ENCODE data around the gene ITFG1. TPM values are rescaled to one million over a fixed set of nuclear protein-coding genes. Genes with fewer than 3 reads are reported as not detected.

ITFG1 gene
- total and polyA plus RNA-seq, 2 of the 13 experiments (the other 11 are each of a cell fraction or from before 2014, with no cell fraction given), result 74.5 to 150 TPM

DNA sequence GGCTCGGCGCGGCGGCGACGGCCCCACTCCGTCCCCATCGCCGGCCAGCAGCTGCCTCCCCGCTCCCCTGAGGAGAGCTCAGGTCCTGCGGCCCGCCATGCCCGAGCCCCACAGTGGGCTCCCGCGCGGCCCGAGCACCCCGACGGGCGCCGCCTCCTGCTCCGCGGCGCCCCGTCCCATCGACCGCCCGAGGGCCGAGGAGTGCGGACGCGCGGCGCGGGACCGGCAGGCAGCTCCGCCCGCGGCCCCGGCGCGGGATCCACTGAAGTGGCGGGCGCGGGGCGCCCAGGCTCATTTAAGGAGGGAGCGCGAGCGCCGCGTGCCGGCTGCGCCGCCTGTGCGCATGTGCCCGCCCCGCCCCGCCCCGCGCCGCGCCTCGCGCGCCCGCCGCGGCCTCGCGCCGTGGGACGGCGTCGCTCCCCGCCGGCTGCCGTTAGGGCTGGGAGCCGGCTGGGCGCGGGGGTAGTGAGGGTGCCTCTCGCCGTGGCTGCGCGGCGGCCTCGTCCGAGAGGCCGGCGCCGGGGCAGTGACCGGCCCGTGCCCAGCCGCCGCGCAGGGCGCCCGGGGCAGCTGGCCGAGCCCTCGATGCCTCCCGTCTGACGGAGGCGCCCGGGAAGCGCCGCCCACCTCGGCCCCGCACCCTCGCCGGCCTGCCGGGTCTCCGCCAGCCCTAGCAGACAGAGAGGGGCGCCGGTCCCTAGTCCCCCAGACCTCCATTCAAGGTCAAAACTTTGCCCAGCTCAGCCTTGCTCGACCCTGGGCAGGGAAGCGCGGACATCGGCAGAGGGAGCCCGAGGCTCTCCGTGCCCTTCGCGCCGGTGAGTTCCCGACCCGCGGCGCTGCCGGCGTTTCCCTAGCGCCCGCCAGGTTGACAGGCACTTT, 316.9 kb downstream of the ITFG1 start, which contains the start of gene NETO2 (continued):
- TF ChIP-seq ZSCAN29 (CRISPR knock-in tag; conservative IDR thresholded peaks at IDR 0.05) (peak; percentile 64; the same call in 1 of the 2 replicates), ZMYM2 (CRISPR knock-in tag; IDR thresholded peaks at IDR 0.05) (no peak), KDM2A (CRISPR knock-in tag; IDR thresholded peaks at IDR 0.05; ENCODE audit: borderline replicate concordance, low read depth) (peak; percentile 92; the same call in 1 of the 2 replicates), PHF21A (CRISPR knock-in tag; IDR thresholded peaks at IDR 0.05) (peak; percentile 55; the same call in 1 of the 2 replicates), ATM (IDR thresholded peaks at IDR 0.05; ENCODE audit: borderline replicate concordance) (no peak), SP5 (CRISPR knock-in tag; IDR thresholded peaks at IDR 0.05; ENCODE audit: borderline replicate concordance, low read depth) (no peak), HDAC2 (CRISPR knock-in tag; IDR thresholded peaks at IDR 0.05) (0 out of 2 replicates have a peak, but pooled peaks have one; percentile 45), ZNF430 (CRISPR knock-in tag; IDR thresholded peaks at IDR 0.05) (peak; percentile 69; the same call in 1 of the 2 replicates), CHD2 (IDR thresholded peaks at IDR 0.05; ENCODE audit: low read depth, low read length) (no peak), ZNF644 (CRISPR knock-in tag; IDR thresholded peaks at IDR 0.05; ENCODE audit: low read depth) (no peak), ZNF549 (CRISPR knock-in tag; IDR thresholded peaks at IDR 0.05) (no peak), ZNF589 (CRISPR knock-in tag; conservative IDR thresholded peaks at IDR 0.05) (0 out of 2 replicates have a peak, but pooled peaks have one; percentile 3), RXRA (CRISPR knock-in tag; IDR thresholded peaks at IDR 0.05) (peak; percentile 66), SP1 (IDR thresholded peaks at IDR 0.05) (no peak), SP1 (CRISPR knock-in tag; IDR thresholded peaks at IDR 0.05) (no peak), ZNF564 (CRISPR knock-in tag; IDR thresholded peaks at IDR 0.05) (no peak), ZNF781 (CRISPR knock-in tag; IDR thresholded peaks at IDR 0.05; ENCODE audit: borderline replicate concordance, not compliant biosample characterization) (no peak), FOXK2 (IDR thresholded peaks at IDR 0.05) (no peak), RFX5 (IDR thresholded peaks at IDR 0.05; ENCODE audit: low read depth, low read length) (no peak), ZEB1 (IDR thresholded peaks at IDR 0.05; ENCODE audit: insufficient replicate concordance, low read depth) (no peak)
- TF ChIP-seq, protein P1, sequence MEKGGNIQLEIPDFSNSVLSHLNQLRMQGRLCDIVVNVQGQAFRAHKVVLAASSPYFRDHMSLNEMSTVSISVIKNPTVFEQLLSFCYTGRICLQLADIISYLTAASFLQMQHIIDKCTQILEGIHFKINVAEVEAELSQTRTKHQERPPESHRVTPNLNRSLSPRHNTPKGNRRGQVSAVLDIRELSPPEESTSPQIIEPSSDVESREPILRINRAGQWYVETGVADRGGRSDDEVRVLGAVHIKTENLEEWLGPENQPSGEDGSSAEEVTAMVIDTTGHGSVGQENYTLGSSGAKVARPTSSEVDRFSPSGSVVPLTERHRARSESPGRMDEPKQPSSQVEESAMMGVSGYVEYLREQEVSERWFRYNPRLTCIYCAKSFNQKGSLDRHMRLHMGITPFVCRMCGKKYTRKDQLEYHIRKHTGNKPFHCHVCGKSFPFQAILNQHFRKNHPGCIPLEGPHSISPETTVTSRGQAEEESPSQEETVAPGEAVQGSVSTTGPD (CRISPR knock-in tag; IDR thresholded peaks at IDR 0.05), result no peak
- TF ChIP-seq, protein P2, sequence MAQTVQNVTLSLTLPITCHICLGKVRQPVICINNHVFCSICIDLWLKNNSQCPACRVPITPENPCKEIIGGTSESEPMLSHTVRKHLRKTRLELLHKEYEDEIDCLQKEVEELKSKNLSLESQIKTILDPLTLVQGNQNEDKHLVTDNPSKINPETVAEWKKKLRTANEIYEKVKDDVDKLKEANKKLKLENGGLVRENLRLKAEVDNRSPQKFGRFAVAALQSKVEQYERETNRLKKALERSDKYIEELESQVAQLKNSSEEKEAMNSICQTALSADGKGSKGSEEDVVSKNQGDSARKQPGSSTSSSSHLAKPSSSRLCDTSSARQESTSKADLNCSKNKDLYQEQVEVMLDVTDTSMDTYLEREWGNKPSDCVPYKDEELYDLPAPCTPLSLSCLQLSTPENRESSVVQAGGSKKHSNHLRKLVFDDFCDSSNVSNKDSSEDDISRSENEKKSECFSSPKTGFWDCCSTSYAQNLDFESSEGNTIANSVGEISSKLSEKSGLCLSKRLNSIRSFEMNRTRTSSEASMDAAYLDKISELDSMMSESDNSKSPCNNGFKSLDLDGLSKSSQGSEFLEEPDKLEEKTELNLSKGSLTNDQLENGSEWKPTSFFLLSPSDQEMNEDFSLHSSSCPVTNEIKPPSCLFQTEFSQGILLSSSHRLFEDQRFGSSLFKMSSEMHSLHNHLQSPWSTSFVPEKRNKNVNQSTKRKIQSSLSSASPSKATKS (CRISPR knock-in tag; IDR thresholded peaks at IDR 0.05), result no peak
- TF ChIP-seq, protein P3, sequence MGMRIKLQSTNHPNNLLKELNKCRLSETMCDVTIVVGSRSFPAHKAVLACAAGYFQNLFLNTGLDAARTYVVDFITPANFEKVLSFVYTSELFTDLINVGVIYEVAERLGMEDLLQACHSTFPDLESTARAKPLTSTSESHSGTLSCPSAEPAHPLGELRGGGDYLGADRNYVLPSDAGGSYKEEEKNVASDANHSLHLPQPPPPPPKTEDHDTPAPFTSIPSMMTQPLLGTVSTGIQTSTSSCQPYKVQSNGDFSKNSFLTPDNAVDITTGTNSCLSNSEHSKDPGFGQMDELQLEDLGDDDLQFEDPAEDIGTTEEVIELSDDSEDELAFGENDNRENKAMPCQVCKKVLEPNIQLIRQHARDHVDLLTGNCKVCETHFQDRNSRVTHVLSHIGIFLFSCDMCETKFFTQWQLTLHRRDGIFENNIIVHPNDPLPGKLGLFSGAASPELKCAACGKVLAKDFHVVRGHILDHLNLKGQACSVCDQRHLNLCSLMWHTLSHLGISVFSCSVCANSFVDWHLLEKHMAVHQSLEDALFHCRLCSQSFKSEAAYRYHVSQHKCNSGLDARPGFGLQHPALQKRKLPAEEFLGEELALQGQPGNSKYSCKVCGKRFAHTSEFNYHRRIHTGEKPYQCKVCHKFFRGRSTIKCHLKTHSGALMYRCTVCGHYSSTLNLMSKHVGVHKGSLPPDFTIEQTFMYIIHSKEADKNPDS (CRISPR knock-in tag; IDR thresholded peaks at IDR 0.05), result no peak
- TF ChIP-seq, protein P4, sequence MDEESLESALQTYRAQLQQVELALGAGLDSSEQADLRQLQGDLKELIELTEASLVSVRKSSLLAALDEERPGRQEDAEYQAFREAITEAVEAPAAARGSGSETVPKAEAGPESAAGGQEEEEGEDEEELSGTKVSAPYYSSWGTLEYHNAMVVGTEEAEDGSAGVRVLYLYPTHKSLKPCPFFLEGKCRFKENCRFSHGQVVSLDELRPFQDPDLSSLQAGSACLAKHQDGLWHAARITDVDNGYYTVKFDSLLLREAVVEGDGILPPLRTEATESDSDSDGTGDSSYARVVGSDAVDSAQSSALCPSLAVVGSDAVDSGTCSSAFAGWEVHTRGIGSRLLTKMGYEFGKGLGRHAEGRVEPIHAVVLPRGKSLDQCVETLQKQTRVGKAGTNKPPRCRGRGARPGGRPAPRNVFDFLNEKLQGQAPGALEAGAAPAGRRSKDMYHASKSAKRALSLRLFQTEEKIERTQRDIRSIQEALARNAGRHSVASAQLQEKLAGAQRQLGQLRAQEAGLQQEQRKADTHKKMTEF (CRISPR knock-in tag; IDR thresholded peaks at IDR 0.05), result 0 out of 2 replicates have a peak, but pooled peaks have one; percentile 34

Data from HepG2 (cell line).